OCI-LY7 (cell line): ENCODE measurements around the gene RSBN1L.

ENCODE experiments used
- EZH2phosphoT487 ChIP-seq: fragments of 200-600 bp; sonication (generic); IDR thresholded peaks from 2 replicates; pipeline ENCODE4 v1.6.1; 2018; ENCODE audit warnings: low read depth, borderline replicate concordance, mild to moderate bottlenecking, mixed run types, antibody characterized with exemption, low read length, moderate library complexity, mixed read lengths
- TF ChIP-seq, protein P1 (sequence below): fragments of 200-600 bp; sonication (generic); conservative IDR thresholded peaks from 2 replicates; pipeline ENCODE4 v1.5.1; 2014; ENCODE audit warnings: mild to moderate bottlenecking, antibody characterized with exemption, low read length, moderate library complexity, mixed read lengths

DNA sequence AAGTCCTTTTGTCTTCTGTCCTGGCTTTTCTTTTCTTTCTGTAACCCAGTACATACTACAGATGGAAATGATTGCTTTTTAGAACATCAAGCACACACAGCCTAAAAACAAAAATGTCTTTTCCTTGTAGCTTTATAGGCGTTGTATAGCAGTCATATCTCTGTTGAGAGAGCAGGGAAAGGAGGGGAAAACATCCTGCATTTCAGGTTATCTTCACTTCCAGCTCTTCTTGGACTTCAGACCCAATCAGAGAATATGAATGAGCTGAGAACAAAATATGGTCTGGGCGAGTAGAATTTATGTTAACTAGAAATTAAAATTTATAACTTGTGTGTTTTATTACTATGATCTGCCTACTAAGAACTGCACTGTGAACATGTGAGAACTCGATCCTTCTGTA, 87.3 kb downstream of the RSBN1L start:
- TF ChIP-seq, protein P1, sequence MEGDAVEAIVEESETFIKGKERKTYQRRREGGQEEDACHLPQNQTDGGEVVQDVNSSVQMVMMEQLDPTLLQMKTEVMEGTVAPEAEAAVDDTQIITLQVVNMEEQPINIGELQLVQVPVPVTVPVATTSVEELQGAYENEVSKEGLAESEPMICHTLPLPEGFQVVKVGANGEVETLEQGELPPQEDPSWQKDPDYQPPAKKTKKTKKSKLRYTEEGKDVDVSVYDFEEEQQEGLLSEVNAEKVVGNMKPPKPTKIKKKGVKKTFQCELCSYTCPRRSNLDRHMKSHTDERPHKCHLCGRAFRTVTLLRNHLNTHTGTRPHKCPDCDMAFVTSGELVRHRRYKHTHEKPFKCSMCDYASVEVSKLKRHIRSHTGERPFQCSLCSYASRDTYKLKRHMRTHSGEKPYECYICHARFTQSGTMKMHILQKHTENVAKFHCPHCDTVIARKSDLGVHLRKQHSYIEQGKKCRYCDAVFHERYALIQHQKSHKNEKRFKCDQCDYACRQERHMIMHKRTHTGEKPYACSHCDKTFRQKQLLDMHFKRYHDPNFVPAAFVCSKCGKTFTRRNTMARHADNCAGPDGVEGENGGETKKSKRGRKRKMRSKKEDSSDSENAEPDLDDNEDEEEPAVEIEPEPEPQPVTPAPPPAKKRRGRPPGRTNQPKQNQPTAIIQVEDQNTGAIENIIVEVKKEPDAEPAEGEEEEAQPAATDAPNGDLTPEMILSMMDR = no peak
- no peak for TF ChIP-seq EZH2phosphoT487
